ENCODE measurements around the gene FNDC3B. TPM values are rescaled to one million over a fixed set of nuclear protein-coding genes. Genes with fewer than 3 reads are reported as not detected.
A peak's percentile ranks its signal among the peaks of the same experiment; 100 is the strongest.

The FNDC3B gene
- total and polyA plus RNA-seq, 9 donors = 22.1 to 198 (median 108) TPM

DNA sequence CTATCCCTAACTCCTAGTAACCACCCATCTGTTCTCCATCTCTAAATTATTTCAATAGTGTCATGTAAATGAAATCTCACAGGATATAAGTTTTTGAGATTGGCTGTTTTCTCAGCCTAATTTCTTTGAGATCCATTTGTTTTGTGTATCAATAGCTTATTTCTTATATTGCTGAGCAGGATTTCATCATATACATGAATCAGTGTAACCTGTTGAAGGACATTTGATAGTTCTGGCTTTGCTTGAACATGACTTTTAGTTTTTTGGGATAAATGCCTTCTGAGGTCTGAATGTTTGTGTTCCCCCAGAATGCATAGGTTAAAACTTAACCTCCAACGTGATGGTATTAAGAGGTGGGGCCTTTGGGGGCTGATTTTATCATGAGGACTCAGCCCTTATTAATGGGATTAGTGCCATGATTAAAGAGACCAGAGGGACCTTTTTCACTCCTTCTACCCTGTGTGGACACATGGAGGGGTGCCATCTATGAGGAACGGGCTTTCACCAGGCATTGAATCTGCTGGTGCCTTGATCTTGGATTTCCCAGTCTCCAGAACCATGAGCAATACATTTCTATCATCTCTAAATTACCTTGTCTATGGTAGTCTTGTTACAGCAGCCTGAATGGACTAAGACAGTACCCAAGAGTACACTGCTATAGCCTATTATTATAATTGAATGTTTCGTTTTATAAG, 118.3 kb downstream of the FNDC3B start:
- no peak overlapping the region for H3K4me3 ChIP-seq
- no peaks in the 10 kb centered on the region for H3K36me3 ChIP-seq
- H3K27ac ChIP-seq = no peak overlapping the region
- no peaks in the 10 kb centered on the region for H3K27me3 ChIP-seq
- no peak for DNase-seq
- intact Hi-C loops (cut with DNase I) = loop anchor here in 1 of 4 donors (10.0 kb wide), 1 partner anchor 113 kb away; no protein-coding TSS in a partner anchor
- TF ChIP-seq, protein P1, sequence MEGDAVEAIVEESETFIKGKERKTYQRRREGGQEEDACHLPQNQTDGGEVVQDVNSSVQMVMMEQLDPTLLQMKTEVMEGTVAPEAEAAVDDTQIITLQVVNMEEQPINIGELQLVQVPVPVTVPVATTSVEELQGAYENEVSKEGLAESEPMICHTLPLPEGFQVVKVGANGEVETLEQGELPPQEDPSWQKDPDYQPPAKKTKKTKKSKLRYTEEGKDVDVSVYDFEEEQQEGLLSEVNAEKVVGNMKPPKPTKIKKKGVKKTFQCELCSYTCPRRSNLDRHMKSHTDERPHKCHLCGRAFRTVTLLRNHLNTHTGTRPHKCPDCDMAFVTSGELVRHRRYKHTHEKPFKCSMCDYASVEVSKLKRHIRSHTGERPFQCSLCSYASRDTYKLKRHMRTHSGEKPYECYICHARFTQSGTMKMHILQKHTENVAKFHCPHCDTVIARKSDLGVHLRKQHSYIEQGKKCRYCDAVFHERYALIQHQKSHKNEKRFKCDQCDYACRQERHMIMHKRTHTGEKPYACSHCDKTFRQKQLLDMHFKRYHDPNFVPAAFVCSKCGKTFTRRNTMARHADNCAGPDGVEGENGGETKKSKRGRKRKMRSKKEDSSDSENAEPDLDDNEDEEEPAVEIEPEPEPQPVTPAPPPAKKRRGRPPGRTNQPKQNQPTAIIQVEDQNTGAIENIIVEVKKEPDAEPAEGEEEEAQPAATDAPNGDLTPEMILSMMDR (IDR thresholded peaks at IDR 0.05) = no peak
- no peak for TF ChIP-seq EP300 (IDR thresholded peaks at IDR 0.05)
- TF ChIP-seq POLR2A (IDR thresholded peaks at IDR 0.05) = no peak
- no peaks in the 10 kb centered on the region for H3K9me3 ChIP-seq
- 91 to 94% (median 93%) methylated on average over 3 of the region's 3 CpGs for WGBS, 3 donors
- peaks cover 14% of the 10 kb centered on the region for H3K4me1 ChIP-seq (ENCODE audit: insufficient read depth)

DNA sequence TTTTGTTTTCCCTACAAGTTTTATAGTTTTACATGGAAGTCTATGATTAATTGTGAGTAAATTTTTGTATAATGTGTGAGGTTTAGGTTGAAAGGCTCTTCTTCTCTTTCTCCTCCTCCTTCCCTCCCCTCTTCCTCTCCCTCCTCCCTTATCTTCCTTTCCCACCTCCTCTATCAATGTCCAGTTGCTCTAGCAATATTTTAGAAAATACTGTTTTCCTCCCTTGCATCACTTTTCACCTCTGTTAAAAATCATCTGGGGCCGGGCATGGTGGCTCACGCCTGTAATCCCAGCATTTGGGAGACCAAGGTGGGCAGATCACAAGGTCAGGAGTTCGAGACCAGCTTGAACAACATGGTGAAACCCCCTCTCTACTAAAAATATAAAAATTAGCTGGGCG, 119.4 kb downstream of the FNDC3B start:
- Histone ChIP-seq H3K4me3 (no peak overlapping the region), H3K27ac (no peak overlapping the region), H3K4me1 (ENCODE audit: insufficient read depth) (peaks cover 9% of the 10 kb centered on the region), H3K36me3 (no peaks in the 10 kb centered on the region), H3K9me3 (no peaks in the 10 kb centered on the region), H3K27me3 (no peaks in the 10 kb centered on the region)
- TF ChIP-seq, protein P1 (IDR thresholded peaks at IDR 0.05) = no peak
- TF ChIP-seq POLR2A (IDR thresholded peaks at IDR 0.05) = no peak
- intact Hi-C loops (cut with DNase I) = loop anchor here in 1 of 4 donors (10.0 kb wide), 1 partner anchor 114 kb away; no protein-coding TSS in a partner anchor
- DNase-seq = no peak
- WGBS, 3 donors = 95 to 96% (median 95%) methylated on average over 4 of the region's 4 CpGs

DNA sequence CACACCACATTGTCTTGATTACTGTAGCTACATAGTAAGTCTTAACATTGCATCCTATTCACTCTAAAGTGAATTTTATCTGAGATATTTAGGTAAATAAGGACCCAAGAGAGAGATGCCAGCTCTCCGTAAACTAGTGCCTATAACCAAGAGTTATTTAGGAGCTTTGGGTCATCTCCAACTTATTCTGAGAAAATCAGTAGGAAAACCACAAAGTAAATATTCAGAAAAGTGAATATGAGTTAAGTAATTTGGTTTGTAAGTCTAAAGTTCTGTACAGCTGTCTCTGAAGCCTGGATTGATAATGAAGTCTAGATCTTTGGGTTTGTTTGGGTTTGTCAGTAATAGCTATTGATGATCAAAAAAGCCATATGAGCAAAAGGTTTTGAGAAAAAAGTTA, 120.0 kb downstream of the FNDC3B start:
- no peaks in the 10 kb centered on the region for H3K9me3 ChIP-seq
- H3K4me3 ChIP-seq = no peak overlapping the region
- no peak for DNase-seq
- H3K27me3 ChIP-seq = no peaks in the 10 kb centered on the region
- peaks cover 7% of the 10 kb centered on the region for H3K4me1 ChIP-seq (ENCODE audit: insufficient read depth)
- WGBS, 3 donors = 32 to 58% (median 58%) methylated on average over 1 of the region's 1 CpG
- no peak overlapping the region for H3K27ac ChIP-seq
- intact Hi-C loops (cut with DNase I) = loop anchor here in 1 of 4 donors (10.0 kb wide), 1 partner anchor 115 kb away; no protein-coding TSS in a partner anchor
- TF ChIP-seq POLR2A (IDR thresholded peaks at IDR 0.05) (no peak), EP300 (IDR thresholded peaks at IDR 0.05) (no peak)
- TF ChIP-seq, protein P1 (IDR thresholded peaks at IDR 0.05) = no peak
- H3K36me3 ChIP-seq = no peaks in the 10 kb centered on the region

DNA sequence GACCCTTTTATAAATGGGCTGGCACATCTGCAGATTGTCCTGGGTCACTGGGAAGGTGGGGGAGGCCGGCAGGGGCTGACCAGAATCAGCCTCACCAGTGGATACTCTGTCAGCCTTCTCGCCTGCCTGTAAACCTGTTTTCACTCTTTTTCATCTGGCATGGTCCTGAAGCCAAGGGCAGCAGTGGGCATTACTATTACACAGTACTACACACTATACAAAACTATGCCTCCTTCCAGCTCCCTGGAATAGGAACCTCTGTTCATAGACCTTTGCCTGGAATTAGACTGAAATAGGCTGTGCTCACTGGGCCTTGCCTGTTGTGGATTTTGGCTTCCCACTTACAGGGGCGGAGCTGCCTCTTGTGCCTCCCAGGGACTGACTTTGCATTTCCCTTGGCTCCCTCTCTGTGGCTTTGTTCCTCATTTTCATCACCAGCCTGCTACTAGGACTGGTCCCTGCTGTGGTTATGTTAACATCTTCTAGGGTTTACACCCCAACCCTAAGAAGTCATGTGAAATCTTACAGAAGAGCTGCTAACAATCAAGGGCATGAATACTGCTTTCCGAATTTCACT, 120.7 kb downstream of the FNDC3B start:
- intact Hi-C loops (cut with DNase I) = loop anchor here in 1 of 4 donors (10.0 kb wide), 1 partner anchor 115 kb away; no protein-coding TSS in a partner anchor
- Histone ChIP-seq H3K27ac (peak overlapping the region in 1 of 2 donors; percentile 24), H3K4me1 (ENCODE audit: insufficient read depth) (peaks cover 5% of the 10 kb centered on the region), H3K4me3 (no peak overlapping the region), H3K27me3 (no peaks in the 10 kb centered on the region), H3K36me3 (no peaks in the 10 kb centered on the region), H3K9me3 (no peaks in the 10 kb centered on the region)
- no peak for TF ChIP-seq EP300 (IDR thresholded peaks at IDR 0.05)
- TF ChIP-seq, protein P1 (IDR thresholded peaks at IDR 0.05) = no peak
- no peak for TF ChIP-seq POLR2A (IDR thresholded peaks at IDR 0.05)
- 49 to 55% (median 53%) methylated on average over 4 of the region's 4 CpGs for WGBS, 3 donors
- DNase-seq = peak in 1 of 5 donors; percentile 40
